Liver (tissue), 3 donors: ENCODE measurements around the gene PAX6.

Source experiments
- CTCF ChIP-seq: fragments of 150-350 bp; IDR thresholded peaks from 2 replicates; pipeline ENCODE4 v1.5.1; 2017; ENCODE audit warnings: improper control_type of control experiment, low read depth, low read length; ENCODE audit not compliant: missing input control
- HNF4G ChIP-seq: IDR thresholded peaks from 2 replicates; pipeline ENCODE4 v1.6.1; 2016; ENCODE audit warnings: antibody characterized with exemption
- NR2F2 ChIP-seq: IDR thresholded peaks from 2 replicates; pipeline ENCODE4 v1.6.1; 2016; ENCODE audit warnings: antibody characterized with exemption
- RAD21 ChIP-seq, 2 donors: IDR thresholded peaks; 2 replicates each; pipeline ENCODE4 v1.6.1; 2016; ENCODE audit warnings: antibody characterized with exemption in 2 of 2, mild to moderate bottlenecking in 2 of 2
- REST ChIP-seq: IDR thresholded peaks from 2 replicates; pipeline ENCODE4 v1.6.1; 2016; ENCODE audit warnings: antibody characterized with exemption, mild to moderate bottlenecking
- RXRA ChIP-seq, 2 donors: IDR thresholded peaks; 2 replicates each; pipeline ENCODE4 v1.6.1; 2017 to 2018; ENCODE audit warnings: antibody characterized with exemption in 2 of 2, mild to moderate bottlenecking in 1 of 2
- donor health status: healthy.
- donor health status: healthy.

- no peak for TF ChIP-seq HNF4G
- no peak for TF ChIP-seq CTCF
- TF ChIP-seq RAD21 (IDR thresholded peaks at IDR 0.05): no peak
- no peak for TF ChIP-seq REST
- no peak for TF ChIP-seq NR2F2
- no peak for TF ChIP-seq RXRA (IDR thresholded peaks at IDR 0.05)
Observed at GRCh38 chr11:31850365-31850764, 39.2 kb upstream of the PAX6 start.
